ENCODE results near the gene PLA2G3.

Gene PLA2G3

GRCh38 chr22:31126128-31126868, 14.0 kb downstream of the PLA2G3 start:
- no peak for TF ChIP-seq CTCF (IDR thresholded peaks at IDR 0.05)

DNA sequence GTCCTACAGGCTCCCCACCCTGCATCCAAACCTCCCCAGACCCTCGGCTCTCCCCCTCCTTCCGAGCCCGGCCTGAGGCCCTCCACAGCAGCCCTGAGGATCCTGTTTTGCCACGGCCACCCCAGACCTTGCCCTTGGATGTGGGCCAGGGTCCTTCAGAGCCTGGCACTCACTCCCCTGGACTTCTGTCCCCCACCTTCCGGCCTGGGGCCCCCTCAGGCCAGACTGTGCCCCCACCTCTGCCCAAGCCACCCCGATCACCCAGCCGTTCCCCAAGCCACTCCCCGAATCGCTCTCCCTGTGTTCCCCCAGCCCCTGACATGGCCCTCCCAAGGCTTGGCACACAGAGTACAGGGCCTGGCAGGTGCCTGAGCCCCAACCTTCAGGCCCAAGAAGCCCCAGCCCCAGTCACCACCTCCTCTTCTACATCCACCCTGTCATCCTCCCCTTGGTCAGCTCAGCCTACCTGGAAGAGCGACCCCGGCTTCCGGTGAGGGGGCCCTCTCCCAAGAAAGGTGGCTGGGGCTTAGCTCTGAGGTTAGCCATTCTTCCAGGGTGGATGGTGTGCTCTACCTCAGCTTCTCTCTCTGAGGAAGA, 14.7 kb downstream of the PLA2G3 start:
- no peak for TF ChIP-seq CTCF (IDR thresholded peaks at IDR 0.05)

- no peak for TF ChIP-seq CTCF (IDR thresholded peaks at IDR 0.05)
Observed at GRCh38 chr22:31124811-31125465, 15.4 kb downstream of the PLA2G3 start.

- no peak for TF ChIP-seq CTCF (IDR thresholded peaks at IDR 0.05)
Observed at GRCh38 chr22:31124290-31124689, 16.0 kb downstream of the PLA2G3 start.

- no peak for TF ChIP-seq CTCF (IDR thresholded peaks at IDR 0.05)
Observed at GRCh38 chr22:31123292-31123602, 17.1 kb downstream of the PLA2G3 start.

- no peak for TF ChIP-seq CTCF (IDR thresholded peaks at IDR 0.05)
Observed at GRCh38 chr22:31122532-31123291, 17.6 kb downstream of the PLA2G3 start, which contains the start of gene INPP5J. INPP5J (plus strand) TSS chr22:31122966; CDS start chr22:31123015, 49 bp downstream.

DNA sequence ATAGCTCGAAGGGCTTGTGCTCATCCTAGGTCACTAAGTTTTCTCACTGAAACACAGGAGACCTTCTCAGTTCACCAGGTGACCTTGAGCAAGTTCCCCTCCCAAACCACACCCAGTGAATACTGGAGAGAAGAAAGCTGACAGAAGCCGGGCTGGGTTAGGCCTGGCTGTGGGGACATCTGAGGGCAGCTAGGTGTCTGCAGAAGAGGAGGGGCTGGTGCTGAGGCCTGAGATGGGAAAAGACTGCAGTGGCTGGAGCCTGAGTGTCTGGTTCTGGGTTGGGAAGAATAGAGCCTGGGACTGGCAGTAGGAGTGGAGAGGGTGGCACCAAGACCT, 18.1 kb downstream of the PLA2G3 start:
- no peak for TF ChIP-seq CTCF (IDR thresholded peaks at IDR 0.05)

Measured in LNCAP (cell line).